Activated naive CD4-positive, alpha-beta T cell treated with anti-CD3 and anti-CD28 coated beads for 36 hours (primary cell): ENCODE measurements around the gene TXLNG. TPM values are rescaled to one million over a fixed set of nuclear protein-coding genes. Genes with fewer than 3 reads are reported as not detected.
A peak's percentile ranks its signal among the peaks of the same experiment; 100 is the strongest.

ENCODE experiments used
- CTCF ChIA-PET: fragments of 350-600 bp; sonication (Branson Sonifier 250); formaldehyde crosslinking; loops from one replicate; lab custom pipeline; 2021; ENCODE audit warnings: antibody characterized with exemption; lab: Charles Lee
- DNase-seq: peaks from one replicate; pipeline ENCODE4 v3.0.0-alpha.2; 2020
- H3K27ac Mint-ChIP-seq: one replicate; pipeline ENCODE4 v1.8.0; 2021; ENCODE audit warnings: mild to moderate bottlenecking, mixed read lengths
- H3K27me3 Mint-ChIP-seq: one replicate; pipeline ENCODE4 v1.8.0; 2021; ENCODE audit warnings: low read depth, mixed read lengths
- H3K36me3 Mint-ChIP-seq: one replicate; pipeline ENCODE4 v1.8.0; 2021; ENCODE audit warnings: low read depth, mixed read lengths
- H3K4me1 Mint-ChIP-seq: one replicate; pipeline ENCODE4 v1.8.0; 2021; ENCODE audit warnings: low read depth, mixed read lengths
- H3K4me3 Mint-ChIP-seq: one replicate; pipeline ENCODE4 v1.8.0; 2021; ENCODE audit warnings: mild to moderate bottlenecking, moderate library complexity, mixed read lengths
- H3K9me3 Mint-ChIP-seq: one replicate; pipeline ENCODE4 v1.8.0; 2021; ENCODE audit warnings: mixed read lengths
- intact Hi-C: fragments of 100-400 bp; cut with micrococcal nuclease; formaldehyde crosslinking; loops from one replicate; pipeline ENCODE4 v1.15.1; 2023
- total RNA-seq, 2 experiments: library from RNA; stranded (reverse); gene quantifications; one replicate each; pipeline ENCODE4 v1.2.3, GENCODE V29; 2021

TXLNG gene
- total RNA-seq, 2 experiments from 2014 or later = 11.8 to 12.3 TPM

DNA sequence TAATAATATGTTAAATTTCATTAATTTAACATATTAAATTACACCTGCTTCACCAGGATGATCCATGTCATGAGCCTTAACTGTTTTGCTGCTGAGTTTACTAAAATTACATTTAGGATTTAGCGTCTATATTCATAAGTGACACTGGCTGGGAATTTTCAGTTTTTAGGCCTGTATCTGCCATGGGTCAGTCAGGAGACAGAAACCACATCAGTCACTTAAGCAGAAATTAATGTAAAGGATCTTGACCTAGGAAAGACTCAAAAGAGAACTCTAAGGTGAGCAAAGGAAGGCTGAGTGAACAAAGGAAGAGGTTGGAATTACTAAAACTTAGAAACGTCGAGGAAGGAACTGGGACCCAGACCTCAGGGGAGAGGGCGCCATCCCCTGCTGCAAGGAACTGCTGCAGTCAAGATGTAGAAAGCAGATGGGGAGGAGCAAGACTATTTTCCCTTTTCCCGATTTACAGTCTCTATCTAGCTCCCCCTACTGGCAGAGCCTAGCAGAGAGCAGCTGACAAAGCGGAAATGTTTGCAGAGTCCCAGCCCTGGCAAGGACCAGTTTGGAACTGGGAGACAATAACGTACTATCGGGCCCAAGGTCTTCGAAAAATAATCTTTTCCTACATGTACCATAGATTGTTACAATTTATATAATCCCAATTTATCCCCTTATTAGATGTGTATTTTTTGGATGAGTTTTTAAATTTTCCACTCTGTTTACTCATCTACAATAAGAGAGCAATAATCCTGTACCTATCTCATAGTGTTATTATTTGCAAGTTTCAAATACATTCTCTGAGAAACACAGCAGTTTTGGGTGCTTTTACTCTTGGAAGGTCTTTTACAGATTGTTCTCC, 106.5 kb downstream of the TXLNG start:
- Mint-ChIP-seq H3K4me1 (peaks cover 18% of the 10 kb centered on the region), H3K9me3 (no peaks in the 10 kb centered on the region), H3K27me3 (no peaks in the 10 kb centered on the region), H3K4me3 (no peak overlapping the region), H3K36me3 (no peaks in the 10 kb centered on the region), H3K27ac (peak overlapping the region; percentile 46)
- CTCF ChIA-PET = interaction anchor here (0.6 to 2.1 kb wide), 8 partner anchors 9 to 154 kb away, joined by 3 to 8 read pairs (median 4); no protein-coding TSS in a partner anchor
- peak; percentile 76 for DNase-seq
- intact Hi-C loops = loop anchor here (1.0 to 2.0 kb wide), 4 partner anchors 9 to 66 kb away; partner anchors contain the start of gene REPS2

Other genes with a start within 250 kb of the TXLNG start
- gene S100G, start 136.3 kb upstream of the TXLNG start, total RNA-seq = not detected
- 1 to 10 TPM; 5.6 to 6.8 TPM for gene CTPS2, start 73.8 kb upstream of the TXLNG start, total RNA-seq
- gene SYAP1, start 66.9 kb upstream of the TXLNG start, total RNA-seq = 10 to 100 TPM; 17.1 to 18.9 TPM
- 100 to 1,000 TPM; 213 to 228 TPM for gene RBBP7, start 83.9 kb downstream of the TXLNG start, total RNA-seq
- not detected for gene REPS2, start 160.2 kb downstream of the TXLNG start, total RNA-seq